HG03280 (cell line): Measurements from ENCODE around the gene ZACN.

Source experiments
- ATAC-seq: cut with Tn5 transposase; IDR thresholded peaks from one replicate; pipeline ENCODE4 v1.9.1; 2021; ENCODE audit warnings: mild to moderate bottlenecking, moderate library complexity; ENCODE audit not compliant: unreplicated experiment

The ZACN gene

GRCh38 chr17:76080768-76081287 lies 1.8 kb downstream of the ZACN start:
- no peak for ATAC-seq

GRCh38 chr17:76081295-76082210 lies 2.6 kb downstream of the ZACN start:
- ATAC-seq, result no peak

- ATAC-seq, result no peak
These were observed 3.6 kb downstream of the ZACN start for GRCh38 chr17:76082326-76083251.

GRCh38 chr17:76083536-76084182 lies 4.7 kb downstream of the ZACN start:
- ATAC-seq, result no peak

GRCh38 chr17:76085066-76085730 lies 6.2 kb downstream of the ZACN start:
- ATAC-seq, result no peak

GRCh38 chr17:76085731-76086366 lies 6.9 kb downstream of the ZACN start:
- no peak for ATAC-seq

GRCh38 chr17:76086384-76086783 lies 7.4 kb downstream of the ZACN start:
- ATAC-seq, result no peak

- no peak for ATAC-seq
These were observed 8.5 kb downstream of the ZACN start for GRCh38 chr17:76087531-76087930.

GRCh38 chr17:76088041-76088867 lies 9.3 kb downstream of the ZACN start:
- ATAC-seq, result no peak

- ATAC-seq, result no peak
These were observed 10.0 kb downstream of the ZACN start for GRCh38 chr17:76088868-76089576.

GRCh38 chr17:76089680-76090516 lies 10.9 kb downstream of the ZACN start:
- ATAC-seq, result no peak

GRCh38 chr17:76090517-76091129 lies 11.6 kb downstream of the ZACN start:
- ATAC-seq, result no peak

- ATAC-seq, result no peak
These were observed 12.7 kb downstream of the ZACN start for GRCh38 chr17:76091526-76092286.

GRCh38 chr17:76092526-76093413 lies 13.8 kb downstream of the ZACN start:
- ATAC-seq, result no peak

GRCh38 chr17:76094046-76094445 lies 15.1 kb downstream of the ZACN start:
- ATAC-seq, result no peak
